Breast epithelium (tissue), 4 donors: ENCODE data around the gene STIP1. TPM values are rescaled to one million over a fixed set of nuclear protein-coding genes. Genes with fewer than 3 reads are reported as not detected.

Source experiments
- DNase-seq, 2 donors: peaks; one replicate each; pipeline ENCODE4 v3.0.0-alpha.2; 2019; ENCODE audit warnings: low spot score in 2 of 2
- H3K27ac ChIP-seq, 2 donors: fragments of 200-600 bp; sonication (generic) in 1 of 2; one replicate each; pipeline ENCODE4 v1.5.1; 2016 to 2019; ENCODE audit warnings: mild to moderate bottlenecking in 1 of 2
- H3K27me3 ChIP-seq, 2 donors: fragments of 200-600 bp; sonication (generic) in 1 of 2; one replicate each; pipeline versions ENCODE4 v1.5.1 to v1.6.0; 2017 to 2019; ENCODE audit warnings: control low read depth in 1 of 2, mild to moderate bottlenecking in 1 of 2
- H3K36me3 ChIP-seq: fragments of 200-600 bp; one replicate; pipeline ENCODE4 v1.5.1; 2019
- H3K4me1 ChIP-seq, 2 donors: fragments of 200-600 bp; sonication (generic); one replicate each; pipeline ENCODE4 v1.5.1; 2016 to 2019; ENCODE audit warnings: control low read depth in 1 of 2
- H3K4me3 ChIP-seq, 3 donors: fragments of 200-600 bp; sonication (generic); 1 replicate in 2 of 3; 2 replicates in 1 of 3; pipeline ENCODE4 v1.5.1; 2016 to 2019; ENCODE audit warnings: mild to moderate bottlenecking in 3 of 3, moderate library complexity in 2 of 3
- H3K9me3 ChIP-seq, 2 donors: fragments of 200-600 bp; sonication (generic) in 1 of 2; one replicate each; pipeline ENCODE4 v1.5.1; 2016 to 2019; ENCODE audit warnings: control low read depth in 1 of 2
- POLR2A ChIP-seq: fragments of 450-650 bp; IDR thresholded peaks from one replicate; pipeline ENCODE4 v1.6.1; 2016; ENCODE audit warnings: antibody characterized with exemption, mild to moderate bottlenecking, moderate library complexity
- POLR2AphosphoS5 ChIP-seq, 3 donors: sonication (generic); formaldehyde crosslinking; IDR thresholded peaks; one replicate each; pipeline ENCODE4 v1.6.1; 2017; ENCODE audit warnings: antibody characterized with exemption in 3 of 3
- intact Hi-C: fragments of 100-400 bp; cut with DNase I; formaldehyde crosslinking; loops from one replicate; pipeline ENCODE4 v1.15.1; 2023; ENCODE audit warnings: low total_unique reads
- total RNA-seq, 3 donors: library from RNA; depleted of rRNA; stranded (reverse); fragments of >200 nt; gene quantifications; one replicate each; pipeline ENCODE4 v1.1.0, GENCODE V29; 2016
- TF ChIP-seq, protein P1 (sequence below), 3 donors: fragments of 450-650 bp; IDR thresholded peaks; one replicate each; pipeline ENCODE4 v1.5.1; 2016 to 2017; ENCODE audit warnings: antibody characterized with exemption in 3 of 3, mild to moderate bottlenecking in 3 of 3, moderate library complexity in 3 of 3

Gene STIP1
- total RNA-seq, 3 donors from 2014 or later: 88.5 to 114 (median 106) TPM

GRCh38 chr11:64141081-64141783 is 44.7 kb upstream of the STIP1 start:
- no peak for DNase-seq
- Histone ChIP-seq H3K4me3 (no peak overlapping the region), H3K9me3 (no peaks in the 10 kb centered on the region), H3K36me3 (no peaks in the 10 kb centered on the region), H3K27me3 (no peaks in the 10 kb centered on the region), H3K27ac (no peak overlapping the region), H3K4me1 (no peaks in the 10 kb centered on the region)
- TF ChIP-seq POLR2A: no peak
- TF ChIP-seq, protein P1, sequence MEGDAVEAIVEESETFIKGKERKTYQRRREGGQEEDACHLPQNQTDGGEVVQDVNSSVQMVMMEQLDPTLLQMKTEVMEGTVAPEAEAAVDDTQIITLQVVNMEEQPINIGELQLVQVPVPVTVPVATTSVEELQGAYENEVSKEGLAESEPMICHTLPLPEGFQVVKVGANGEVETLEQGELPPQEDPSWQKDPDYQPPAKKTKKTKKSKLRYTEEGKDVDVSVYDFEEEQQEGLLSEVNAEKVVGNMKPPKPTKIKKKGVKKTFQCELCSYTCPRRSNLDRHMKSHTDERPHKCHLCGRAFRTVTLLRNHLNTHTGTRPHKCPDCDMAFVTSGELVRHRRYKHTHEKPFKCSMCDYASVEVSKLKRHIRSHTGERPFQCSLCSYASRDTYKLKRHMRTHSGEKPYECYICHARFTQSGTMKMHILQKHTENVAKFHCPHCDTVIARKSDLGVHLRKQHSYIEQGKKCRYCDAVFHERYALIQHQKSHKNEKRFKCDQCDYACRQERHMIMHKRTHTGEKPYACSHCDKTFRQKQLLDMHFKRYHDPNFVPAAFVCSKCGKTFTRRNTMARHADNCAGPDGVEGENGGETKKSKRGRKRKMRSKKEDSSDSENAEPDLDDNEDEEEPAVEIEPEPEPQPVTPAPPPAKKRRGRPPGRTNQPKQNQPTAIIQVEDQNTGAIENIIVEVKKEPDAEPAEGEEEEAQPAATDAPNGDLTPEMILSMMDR (IDR thresholded peaks at IDR 0.05): no peak
- TF ChIP-seq POLR2AphosphoS5 (IDR thresholded peaks at IDR 0.05): no peak
- intact Hi-C loops: no loop called here

GRCh38 chr11:64144587-64145472 is 41.1 kb upstream of the STIP1 start:
- Histone ChIP-seq H3K27me3 (no peaks in the 10 kb centered on the region), H3K27ac (no peak overlapping the region), H3K9me3 (no peaks in the 10 kb centered on the region), H3K4me3 (no peak overlapping the region), H3K36me3 (no peaks in the 10 kb centered on the region), H3K4me1 (no peaks in the 10 kb centered on the region)
- TF ChIP-seq, protein P1 (IDR thresholded peaks at IDR 0.05): no peak
- TF ChIP-seq POLR2AphosphoS5 (IDR thresholded peaks at IDR 0.05) (no peak), POLR2A (no peak)
- no peak for DNase-seq
- intact Hi-C loops: loop anchor here (5.0 kb wide), 2 partner anchors 148 to 308 kb away; partner anchors contain the start of gene MARK2

DNA sequence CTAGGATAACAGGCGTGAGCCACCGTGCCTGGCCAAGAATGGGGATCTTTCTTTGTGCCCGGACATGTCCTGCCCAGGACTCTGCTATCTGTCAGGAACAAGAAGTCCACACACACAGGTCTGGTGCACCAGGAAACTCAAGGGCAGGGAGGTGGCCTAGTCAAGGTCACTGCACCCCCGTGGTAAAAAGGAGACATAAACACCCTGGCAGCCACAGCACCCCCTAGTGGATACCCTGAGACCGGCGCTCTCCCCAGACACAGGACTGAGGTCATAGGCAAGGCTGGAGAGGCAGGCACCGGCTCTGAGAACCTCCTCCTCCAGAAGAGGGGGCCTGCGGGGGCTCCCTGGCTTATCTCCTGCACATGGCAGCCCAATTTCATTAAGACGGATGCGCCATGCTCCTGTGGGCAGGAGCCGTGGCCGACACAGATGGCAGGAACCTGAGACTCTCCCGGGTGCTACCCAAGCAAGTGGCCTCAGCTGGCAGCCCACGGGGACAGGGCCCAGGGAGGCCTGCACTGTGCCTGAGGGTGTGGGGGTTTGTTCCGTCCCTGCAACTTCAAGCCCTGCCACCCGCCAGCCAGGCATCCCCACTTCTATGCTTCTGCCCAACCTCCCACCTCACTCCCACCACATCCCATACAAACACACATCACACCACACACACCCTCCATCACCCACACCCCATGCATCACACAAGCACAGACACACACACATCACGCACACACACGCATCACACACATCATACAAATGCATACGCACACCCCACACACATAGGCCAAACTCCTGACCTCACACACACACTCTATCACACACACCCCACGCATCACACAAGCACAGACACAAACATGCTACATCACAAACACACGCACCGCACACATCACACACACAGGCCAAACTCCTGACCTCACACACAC is 39.7 kb upstream of the STIP1 start:
- no peaks in the 10 kb centered on the region for H3K36me3 ChIP-seq
- no peak for TF ChIP-seq POLR2AphosphoS5 (IDR thresholded peaks at IDR 0.05)
- TF ChIP-seq, protein P1 (IDR thresholded peaks at IDR 0.05): peak in 2 of 3 donors; percentile 22 to 33
- no peaks in the 10 kb centered on the region for H3K27me3 ChIP-seq
- H3K4me1 ChIP-seq: no peaks in the 10 kb centered on the region
- no peak overlapping the region for H3K27ac ChIP-seq
- DNase-seq: no peak
- H3K9me3 ChIP-seq: no peaks in the 10 kb centered on the region
- H3K4me3 ChIP-seq: no peak overlapping the region
- intact Hi-C loops: loop anchor here (5.0 kb wide), 2 partner anchors 149 to 309 kb away; partner anchors contain the start of gene MARK2

GRCh38 chr11:64148226-64148916 is 37.6 kb upstream of the STIP1 start:
- H3K27ac ChIP-seq: no peak overlapping the region
- H3K36me3 ChIP-seq: no peaks in the 10 kb centered on the region
- peak overlapping the region in 2 of 3 donors; percentile 12 to 47 for H3K4me3 ChIP-seq
- intact Hi-C loops: loop anchor here (5.0 kb wide), 2 partner anchors 151 to 311 kb away; partner anchors contain the start of gene MARK2
- H3K27me3 ChIP-seq: no peaks in the 10 kb centered on the region
- no peaks in the 10 kb centered on the region for H3K4me1 ChIP-seq
- H3K9me3 ChIP-seq: no peaks in the 10 kb centered on the region
- TF ChIP-seq POLR2AphosphoS5 (IDR thresholded peaks at IDR 0.05): no peak
- no peak for TF ChIP-seq POLR2A
- TF ChIP-seq, protein P1 (IDR thresholded peaks at IDR 0.05): peak; percentile 88 to 92 (median 92)
- DNase-seq: peak; percentile 57 to 66
